GM19467 (cell line): ENCODE data around the gene THPO.

Source experiments
- ATAC-seq: cut with Tn5 transposase; IDR thresholded peaks from one replicate; pipeline ENCODE4 v1.9.1; 2021; ENCODE audit warnings: mild to moderate bottlenecking, moderate library complexity; ENCODE audit not compliant: unreplicated experiment

THPO gene

DNA sequence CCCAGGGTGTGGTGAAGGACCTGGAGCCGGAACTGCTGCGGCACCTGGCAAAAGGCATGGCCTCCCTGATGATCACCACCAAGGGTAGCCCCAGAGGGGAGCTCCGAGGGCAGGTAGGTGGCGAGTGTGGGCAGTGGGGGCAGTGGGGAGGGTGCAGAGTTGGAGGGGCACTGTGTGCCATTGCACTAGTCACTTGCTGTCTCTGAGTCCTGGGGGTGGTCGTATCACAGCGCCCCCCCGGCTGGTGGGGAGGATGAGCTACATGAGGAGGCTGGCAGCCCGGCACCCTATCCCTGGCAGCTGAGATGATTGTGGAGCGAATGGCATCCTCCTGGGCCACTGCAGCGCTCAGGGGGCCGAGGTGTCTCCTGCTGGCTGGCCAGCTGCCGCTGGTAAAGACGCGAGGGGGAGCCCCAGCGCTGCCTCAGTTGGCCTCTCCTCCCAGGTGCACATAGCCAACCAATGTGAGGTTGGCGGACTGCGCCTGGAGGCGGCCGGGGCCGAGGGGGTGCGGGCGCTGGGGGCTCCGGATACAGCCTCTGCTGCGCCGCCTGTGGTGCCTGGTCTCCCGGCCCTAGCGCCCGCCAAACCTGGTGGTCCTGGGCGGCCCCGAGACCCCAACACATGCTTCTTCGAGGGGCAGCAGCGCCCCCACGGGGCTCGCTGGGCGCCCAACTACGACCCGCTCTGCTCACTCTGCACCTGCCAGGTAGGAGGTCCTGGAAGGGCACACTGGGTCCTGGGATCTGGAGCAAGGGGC, 8.2 kb upstream of the THPO start:
- no peak for ATAC-seq

DNA sequence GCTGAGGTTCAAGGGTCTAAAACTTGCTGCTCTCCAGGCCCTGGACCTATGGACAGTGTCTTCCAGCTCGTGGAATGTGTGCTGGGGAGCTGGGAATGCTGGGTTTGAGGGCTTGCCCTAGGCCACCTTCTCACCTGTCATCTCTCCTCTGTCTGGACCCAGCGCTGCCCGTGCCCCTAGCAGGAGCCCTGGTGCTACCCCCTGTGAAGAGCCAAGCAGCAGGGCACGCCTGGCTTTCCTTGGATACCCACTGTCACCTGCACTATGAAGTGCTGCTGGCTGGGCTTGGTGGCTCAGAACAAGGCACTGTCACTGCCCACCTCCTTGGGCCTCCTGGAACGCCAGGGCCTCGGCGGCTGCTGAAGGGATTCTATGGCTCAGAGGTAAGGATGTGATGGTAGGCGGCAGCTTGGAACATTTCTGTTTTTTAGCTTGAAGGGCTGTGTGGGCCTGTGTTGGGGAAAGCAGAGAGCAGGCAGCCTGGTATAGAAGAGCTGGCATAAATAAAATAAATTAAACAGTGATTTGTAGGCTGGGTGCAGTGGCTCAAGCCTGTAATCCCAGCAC, 6.9 kb upstream of the THPO start:
- no peak for ATAC-seq

DNA sequence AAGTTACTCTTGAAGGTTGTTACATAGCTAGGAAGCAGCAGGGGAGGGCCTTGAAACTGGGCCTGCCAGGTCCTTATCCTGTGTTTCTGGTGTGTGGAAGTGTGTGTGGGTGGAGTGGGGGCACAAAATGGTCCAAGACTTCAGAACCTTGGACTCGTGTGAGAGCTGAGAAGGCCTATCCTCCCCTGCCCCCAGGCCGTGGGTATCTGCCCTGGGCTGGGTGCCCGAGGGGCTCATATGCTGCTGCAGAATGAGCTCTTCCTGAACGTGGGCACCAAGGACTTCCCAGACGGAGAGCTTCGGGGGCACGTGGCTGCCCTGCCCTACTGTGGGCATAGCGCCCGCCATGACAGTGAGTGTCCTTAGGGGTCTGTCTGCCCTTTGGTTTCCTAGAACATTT, 6.3 kb upstream of the THPO start:
- ATAC-seq = no peak

DNA sequence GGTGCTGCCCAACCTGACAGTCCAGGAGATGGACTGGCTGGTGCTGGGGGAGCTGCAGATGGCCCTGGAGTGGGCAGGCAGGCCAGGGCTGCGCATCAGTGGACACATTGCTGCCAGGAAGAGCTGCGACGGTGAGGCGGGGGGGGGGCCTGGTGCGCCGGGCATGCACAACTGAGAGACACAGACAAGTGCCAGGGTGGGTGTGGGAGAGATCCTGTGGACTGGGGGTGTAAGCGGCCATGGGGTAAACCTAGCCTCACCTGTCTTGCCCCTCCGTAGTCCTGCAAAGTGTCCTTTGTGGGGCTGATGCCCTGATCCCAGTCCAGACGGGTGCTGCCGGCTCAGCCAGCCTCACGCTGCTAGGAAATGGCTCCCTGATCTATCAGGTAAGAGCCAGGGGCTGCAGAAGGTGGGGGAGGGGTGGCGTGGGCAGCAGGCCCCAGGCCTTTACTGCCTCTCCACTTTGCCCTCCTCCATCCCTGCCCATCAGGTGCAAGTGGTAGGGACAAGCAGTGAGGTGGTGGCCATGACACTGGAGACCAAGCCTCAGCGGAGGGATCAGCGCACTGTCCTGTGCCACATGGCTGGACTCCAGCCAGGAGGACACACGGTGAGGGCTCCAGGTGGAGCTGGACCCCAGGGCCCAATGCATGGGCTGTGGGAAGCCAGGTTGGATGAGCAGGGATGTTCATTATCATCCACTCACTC, 5.2 kb upstream of the THPO start:
- ATAC-seq = no peak

DNA sequence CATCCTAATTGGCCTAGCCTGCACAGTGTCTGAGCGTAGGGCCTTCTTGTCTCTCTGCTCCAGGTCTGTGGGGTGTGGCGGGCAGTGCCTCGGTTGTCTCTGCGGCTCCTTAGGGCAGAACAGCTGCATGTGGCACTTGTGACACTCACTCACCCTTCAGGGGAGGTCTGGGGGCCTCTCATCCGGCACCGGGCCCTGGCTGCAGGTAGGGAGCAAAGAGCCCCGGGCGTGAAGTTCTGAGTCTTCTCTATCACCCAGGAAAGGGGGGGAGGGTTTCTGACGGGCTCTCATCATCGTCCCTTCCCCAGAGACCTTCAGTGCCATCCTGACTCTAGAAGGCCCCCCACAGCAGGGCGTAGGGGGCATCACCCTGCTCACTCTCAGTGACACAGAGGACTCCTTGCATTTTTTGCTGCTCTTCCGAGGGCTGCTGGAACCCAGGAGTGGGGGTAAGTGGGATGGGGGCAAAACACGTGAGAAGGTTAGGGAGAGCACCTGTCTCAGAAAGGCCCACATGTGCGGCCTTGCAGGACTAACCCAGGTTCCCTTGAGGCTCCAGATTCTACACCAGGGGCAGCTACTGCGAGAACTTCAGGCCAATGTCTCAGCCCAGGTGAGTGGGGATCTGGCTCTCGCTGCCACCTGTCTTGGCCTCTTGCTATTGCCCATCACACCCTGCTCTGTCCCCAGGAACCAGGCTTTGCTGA, 4.5 kb upstream of the THPO start:
- no peak for ATAC-seq

DNA sequence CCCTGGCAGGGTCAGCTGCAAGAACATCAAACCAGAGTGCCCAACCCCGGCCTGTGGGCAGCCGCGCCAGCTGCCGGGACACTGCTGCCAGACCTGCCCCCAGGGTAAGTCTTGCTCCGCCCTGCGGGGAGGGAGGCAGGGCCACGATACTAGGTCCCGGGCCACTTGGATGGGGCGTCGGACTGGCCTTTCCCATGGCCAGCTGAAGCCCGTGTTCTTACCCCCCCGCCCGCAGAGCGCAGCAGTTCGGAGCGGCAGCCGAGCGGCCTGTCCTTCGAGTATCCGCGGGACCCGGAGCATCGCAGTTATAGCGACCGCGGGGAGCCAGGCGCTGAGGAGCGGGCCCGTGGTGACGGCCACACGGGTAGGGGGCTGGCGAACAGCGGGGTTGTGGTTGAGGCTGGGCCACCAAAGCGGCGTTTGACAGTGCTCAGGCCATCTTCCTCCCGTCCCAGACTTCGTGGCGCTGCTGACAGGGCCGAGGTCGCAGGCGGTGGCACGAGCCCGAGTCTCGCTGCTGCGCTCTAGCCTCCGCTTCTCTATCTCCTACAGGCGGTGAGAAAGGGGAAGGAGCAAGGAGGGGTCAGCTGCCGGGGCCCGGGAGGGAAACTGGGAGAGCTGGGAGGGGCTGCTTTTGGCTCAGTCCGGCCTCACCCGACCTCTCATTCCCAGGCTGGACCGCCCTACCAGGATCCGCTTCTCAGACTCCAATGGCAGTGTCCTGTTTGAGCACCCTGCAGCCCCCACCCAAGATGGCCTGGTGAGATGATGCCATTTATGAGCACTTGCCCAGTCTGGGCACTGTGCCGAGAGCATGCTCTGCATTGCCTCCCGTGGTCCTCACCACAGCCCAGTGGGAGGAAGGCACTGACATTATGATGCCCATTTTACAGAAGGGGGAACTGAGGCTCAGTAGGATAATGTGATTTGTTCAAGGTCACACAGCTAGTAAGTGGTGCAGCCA, 3.5 kb upstream of the THPO start:
- no peak for ATAC-seq

DNA sequence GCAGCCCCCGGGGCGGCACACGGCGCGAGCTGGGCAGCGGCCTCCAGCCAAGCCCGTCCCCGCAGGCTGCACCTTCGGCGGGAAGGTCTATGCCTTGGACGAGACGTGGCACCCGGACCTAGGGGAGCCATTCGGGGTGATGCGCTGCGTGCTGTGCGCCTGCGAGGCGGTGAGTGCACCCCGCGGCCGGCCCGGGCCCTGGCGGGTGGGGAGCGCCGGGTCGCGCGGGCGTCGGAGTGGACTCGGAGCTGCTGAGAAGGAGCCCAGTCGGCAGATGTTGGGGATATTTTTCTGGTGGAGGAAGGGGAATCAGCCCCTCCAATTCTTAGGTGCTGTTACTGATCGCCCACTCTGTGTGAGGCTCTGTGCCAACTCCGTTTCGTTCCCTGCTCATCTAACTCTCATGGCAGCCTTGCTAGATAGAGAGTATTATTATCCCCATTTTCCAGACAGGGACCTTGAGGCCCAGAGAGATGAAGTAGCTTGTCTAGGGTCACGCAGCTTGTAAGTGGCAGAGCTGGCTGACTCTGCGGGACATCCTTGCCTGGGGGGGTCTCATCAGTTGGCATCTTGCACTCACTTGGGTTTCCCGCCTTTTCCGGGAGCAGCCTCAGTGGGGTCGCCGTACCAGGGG, 2.7 kb upstream of the THPO start:
- no peak for ATAC-seq

DNA sequence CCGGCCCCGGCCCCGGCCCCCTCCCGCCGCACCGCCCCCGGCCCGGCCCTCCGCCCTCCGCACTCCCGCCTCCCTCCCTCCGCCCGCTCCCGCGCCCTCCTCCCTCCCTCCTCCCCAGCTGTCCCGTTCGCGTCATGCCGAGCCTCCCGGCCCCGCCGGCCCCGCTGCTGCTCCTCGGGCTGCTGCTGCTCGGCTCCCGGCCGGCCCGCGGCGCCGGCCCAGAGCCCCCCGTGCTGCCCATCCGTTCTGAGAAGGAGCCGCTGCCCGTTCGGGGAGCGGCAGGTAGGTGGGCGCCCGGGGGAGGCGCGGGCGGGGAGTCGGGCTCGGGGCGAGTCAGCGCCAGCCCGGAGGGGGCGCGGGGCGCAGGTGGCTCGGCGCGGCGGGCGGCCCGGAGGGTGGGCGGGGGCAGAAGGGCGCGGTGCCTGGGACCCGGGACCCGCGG, 2.2 kb upstream of the THPO start:
- no peak for ATAC-seq

DNA sequence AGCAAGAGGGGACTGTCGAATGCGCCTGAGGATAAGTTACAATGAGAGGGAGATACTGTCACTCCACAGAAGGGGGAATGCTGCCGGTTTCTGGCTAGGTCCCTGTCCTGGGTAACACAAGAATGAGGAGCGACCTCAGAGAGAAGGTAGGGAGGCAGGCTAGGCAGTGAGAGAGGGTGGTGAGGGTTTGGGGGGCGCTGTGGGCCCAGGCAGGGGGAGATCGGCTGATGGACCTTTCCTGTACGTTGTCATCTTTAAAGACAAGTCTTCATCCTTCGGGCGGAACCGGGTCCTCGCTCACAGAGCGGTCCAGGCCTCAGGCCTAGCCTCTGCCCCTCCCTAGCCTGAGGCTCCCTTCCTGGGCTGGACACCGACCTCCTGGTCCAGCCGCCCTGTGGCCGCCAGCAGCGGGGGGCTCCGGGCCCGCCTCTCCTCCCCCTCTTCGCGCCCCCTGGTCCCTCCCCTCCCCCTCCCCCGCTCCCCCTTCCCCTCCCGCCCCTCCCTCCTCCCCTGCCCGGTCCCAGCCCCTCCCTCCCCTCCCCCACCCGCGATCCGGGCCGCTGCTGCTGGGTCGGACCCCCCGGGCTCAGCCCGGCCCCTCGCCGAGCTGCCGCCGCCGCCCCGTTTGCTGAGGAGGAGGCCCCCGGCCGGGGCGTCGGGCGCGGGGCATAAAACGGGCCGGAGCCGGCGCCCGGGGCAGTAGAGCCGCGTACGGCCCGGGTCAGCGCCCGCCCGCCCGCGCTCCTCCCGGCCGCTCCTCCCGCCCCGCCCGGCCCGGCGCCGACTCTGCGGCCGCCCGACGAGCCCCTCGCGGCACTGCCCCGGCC, 1.6 kb upstream of the THPO start, which contains the start of gene CHRD:
TSS of gene CHRD (plus strand) at position 697 of the 827 bp plus-strand sequence. CDS start 265 bp downstream, outside the sequence.
- no peak for ATAC-seq

DNA sequence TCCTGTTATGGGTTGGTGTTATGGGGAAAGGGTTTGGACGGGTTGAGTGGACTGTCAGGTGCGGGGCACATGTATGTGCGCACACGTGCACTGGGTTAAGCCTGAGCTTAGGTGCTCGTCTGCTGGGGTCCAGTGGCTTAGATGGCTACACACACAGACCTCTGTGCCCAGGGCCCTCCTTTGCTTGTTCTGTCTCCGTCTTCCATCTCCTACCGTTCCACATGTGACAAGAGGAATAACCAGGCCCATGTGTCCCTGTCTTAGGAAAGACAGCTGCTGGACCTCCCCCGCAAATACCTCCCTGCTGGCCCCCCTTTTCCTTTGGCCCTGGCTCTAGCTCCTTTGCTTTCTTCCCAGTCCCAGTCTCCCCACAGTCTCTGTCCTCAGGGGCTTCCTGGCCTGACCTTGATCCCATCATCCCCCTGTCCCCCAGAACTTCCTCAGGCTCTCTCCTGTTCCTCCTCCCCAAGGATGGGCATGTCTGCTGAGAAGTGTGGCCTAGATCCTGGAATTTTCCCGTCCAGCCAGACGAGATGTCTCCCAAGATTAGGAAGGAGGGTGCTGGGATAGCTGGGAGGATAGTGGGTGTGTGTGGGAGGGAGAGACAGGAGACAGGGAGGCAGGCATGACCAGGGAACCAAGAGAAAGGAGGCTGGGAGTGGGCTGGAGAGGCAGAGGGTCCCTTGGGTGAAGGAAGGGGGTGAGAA, 797 bp upstream of the THPO start:
- no peak for ATAC-seq

DNA sequence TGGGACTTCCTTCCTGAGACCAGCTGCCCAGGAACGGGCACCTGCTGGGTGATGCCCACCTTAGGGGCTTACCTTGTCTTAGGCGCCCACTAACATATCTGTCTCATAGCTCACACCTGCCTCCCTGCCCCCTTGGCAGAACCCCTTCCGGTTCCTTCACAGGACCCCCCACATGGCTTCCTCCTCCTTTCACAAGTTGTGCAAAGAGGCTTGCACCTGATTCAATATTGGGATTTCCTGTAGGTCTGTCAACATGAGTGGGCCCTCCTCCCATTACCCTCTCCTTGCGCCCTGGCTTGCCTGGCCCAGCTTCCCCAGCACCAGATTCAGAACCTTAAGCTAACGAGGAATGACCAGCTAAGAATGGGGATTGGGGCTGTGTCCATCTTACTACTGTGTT, 633 bp downstream of the THPO start:
- no peak for ATAC-seq

DNA sequence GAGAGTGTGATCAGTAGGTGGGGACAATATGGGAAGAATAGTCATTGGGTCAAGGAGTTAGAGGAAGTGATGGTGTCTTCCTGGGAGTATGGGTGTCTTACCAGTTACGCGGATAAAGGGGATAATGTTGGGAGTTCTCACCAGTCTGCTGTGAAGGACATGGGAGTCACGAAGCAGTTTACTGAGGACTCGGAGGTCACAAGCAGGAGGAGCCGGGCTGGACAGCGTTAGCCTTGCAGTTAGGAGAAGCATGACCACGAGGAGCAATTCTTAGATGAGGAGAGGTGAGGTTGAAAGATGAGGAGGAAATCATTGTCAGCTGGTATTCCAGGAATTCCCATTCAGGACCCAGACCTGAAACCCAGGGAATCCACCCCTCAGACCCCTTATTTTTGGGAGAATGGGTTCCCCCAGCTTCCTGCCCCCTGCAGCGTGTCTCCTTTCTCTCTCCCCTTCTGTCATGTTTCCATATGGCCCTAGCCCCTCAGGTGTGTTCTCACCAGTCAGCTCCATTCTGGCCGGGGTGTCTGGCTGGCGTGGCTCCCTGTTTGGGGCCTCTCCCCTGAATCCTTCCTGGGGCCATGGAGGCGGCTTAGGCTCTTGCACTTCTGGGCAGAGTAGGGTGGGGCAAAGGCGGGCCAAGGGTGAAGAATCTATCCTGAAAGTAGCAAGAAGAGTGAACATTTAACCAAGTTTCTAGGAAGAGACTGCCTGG, 2.1 kb downstream of the THPO start:
- no peak for ATAC-seq

DNA sequence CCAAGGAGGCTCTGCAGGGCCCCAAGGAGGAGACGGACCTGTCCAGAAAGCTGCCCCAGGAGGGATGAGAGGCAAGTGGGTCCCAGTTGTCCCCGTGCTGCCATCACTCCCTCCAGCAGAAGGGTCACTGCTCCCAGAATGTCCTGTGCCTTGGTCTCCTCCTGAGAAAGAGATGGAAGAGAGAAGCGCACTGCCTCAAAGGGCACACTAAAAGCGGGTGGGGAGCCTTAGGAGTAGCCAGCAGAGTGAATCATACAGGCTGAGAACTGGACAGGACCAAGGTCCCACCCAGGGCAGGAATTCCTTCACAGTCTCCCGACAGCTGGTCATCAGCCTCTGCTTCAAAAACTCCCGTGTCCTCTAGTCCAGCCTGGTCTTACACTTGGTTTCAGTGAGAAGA, 4.6 kb downstream of the THPO start:
- ATAC-seq = no peak

DNA sequence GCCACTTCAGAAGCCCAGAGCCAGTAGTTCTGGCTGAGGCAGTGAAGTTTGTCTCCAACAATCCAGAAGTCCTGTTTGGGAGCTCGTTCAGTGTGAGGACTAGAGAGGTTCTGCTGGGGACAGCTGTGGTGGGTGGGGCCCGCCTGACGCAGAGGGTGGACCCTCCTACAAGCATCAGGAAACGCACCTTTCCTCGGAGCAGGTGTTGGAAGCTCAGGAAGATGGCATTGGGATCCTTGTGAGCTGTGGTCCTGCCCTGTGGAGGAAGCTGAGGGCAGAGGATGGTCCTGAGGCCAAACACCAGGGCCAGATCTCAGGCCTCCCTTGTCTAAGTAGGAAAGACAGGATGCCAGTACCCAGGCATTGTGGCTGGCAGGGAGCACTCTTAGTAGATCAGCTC, 5.1 kb downstream of the THPO start:
- ATAC-seq = no peak

DNA sequence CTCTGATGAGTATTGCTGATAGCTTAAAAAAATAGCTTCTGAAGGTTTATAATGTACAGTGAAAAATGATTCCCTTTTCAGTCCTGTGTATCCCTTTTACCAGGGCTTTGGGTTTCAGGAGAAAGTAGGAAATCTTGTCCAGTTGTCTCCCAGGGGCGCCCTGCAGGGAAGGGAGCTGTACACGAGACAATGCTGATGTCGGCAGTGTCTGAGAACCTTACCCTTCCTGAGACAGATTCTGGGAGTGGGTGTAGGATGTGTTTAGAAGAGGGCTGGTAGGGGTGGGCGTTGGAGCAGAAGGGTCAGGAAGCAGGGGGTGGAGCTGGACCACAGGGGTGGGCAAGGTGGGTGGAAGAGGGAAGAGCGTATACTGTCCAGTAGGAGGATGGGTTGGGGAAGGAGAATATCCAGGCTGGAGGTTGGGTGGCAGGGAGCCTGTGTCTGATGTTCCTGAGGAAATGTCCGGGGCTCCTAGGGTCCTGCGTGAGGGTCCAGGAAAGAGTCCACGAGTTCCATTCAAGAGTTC, 5.6 kb downstream of the THPO start:
- no peak for ATAC-seq

DNA sequence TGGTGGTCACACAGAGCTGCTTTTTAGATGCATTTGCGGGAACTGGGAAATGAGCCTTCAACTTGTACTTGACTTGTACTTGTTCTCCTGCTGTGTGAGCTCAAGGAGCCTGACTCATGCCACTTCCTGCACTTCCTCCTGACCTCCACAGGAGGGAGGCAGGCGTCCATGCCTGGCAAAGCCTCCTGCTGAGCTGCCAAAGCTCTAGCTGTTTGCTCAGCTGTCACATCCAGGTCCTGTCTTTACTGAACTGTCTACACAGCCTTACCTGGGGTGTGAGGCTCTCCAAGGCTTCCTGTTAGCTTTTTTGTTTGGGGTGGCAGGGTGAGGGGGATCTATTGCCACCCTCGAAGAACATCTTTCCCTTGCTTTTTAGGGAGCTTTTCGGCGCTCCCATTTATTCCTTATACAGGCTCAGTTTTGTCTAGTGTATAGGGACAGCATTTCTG, 6.4 kb downstream of the THPO start:
- ATAC-seq = peak; percentile 80

DNA sequence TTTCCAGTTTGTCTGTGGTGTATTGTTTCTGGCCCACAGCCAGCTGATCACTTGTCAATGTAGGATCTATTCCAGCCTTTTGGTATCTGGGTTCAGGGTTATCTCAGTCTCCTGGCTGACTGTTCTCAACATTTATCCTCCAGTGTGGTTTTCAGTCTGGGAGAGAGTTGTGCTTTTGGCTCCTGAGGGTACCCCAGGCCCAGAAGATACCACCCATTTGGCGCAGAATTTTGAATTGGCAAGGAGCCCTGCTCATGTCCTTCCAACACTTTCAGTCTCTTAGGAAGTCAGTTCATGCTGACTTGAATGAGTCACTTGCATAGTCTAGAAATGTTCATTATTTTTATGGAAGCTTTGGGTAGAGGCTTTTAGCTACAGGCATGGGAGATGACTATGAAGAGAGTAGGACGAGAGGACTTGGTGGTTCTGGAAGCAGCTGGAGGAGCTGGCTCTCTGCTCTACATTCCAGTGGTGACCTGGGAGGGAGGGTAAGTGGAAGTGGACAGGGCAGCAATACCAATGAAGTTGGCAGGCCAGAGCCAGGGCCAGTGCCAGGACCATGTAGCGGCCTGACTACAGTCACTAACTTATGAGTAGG, 9.3 kb downstream of the THPO start:
- no peak for ATAC-seq
